Endothelial cell of umbilical vein (primary cell): ENCODE results near the gene HSD17B4.

Source experiments
- EZH2 ChIP-seq: IDR thresholded peaks from 2 replicates; pipeline ENCODE4 v1.6.1; 2012; ENCODE audit warnings: borderline replicate concordance, low read depth, mild to moderate bottlenecking, moderate library complexity, low read length, inconsistent platforms; ENCODE audit not compliant: severe bottlenecking
- FOS ChIP-seq: IDR thresholded peaks from 2 replicates; pipeline ENCODE4 v1.6.1; 2011; ENCODE audit warnings: mild to moderate bottlenecking, low read length, moderate library complexity, borderline replicate concordance; ENCODE audit not compliant: insufficient read depth
- GATA2 ChIP-seq: IDR thresholded peaks from 2 replicates; pipeline ENCODE4 v1.7.0; 2011; ENCODE audit warnings: low read depth, mild to moderate bottlenecking, moderate library complexity, mixed read lengths, low read length; ENCODE audit not compliant: insufficient read length, insufficient read depth
- JUN ChIP-seq: IDR thresholded peaks from 2 replicates; pipeline ENCODE4 v1.6.1; 2011; ENCODE audit warnings: borderline replicate concordance, low read depth; ENCODE audit not compliant: insufficient read length, insufficient read depth
- MYC ChIP-seq: IDR thresholded peaks from one replicate; pipeline ENCODE4 v1.6.1; 2011; ENCODE audit warnings: mild to moderate bottlenecking, low read depth, low read length
- POLR2A ChIP-seq: IDR thresholded peaks from 2 replicates; pipeline ENCODE4 v1.6.1; 2012; ENCODE audit warnings: low read depth, mild to moderate bottlenecking, control low read depth, low read length
- POLR2AphosphoS5 ChIP-seq: IDR thresholded peaks from 2 replicates; pipeline ENCODE4 v1.6.1; 2012; ENCODE audit warnings: low read depth, mild to moderate bottlenecking, control low read depth, low read length, moderate library complexity; ENCODE audit not compliant: insufficient read depth
- TF ChIP-seq, protein P1 (sequence below), 2 donors: IDR thresholded peaks; 1 replicate in 1 of 2; 2 replicates in 1 of 2; pipeline ENCODE4 v1.5.1; 2011; ENCODE audit warnings: low read length in 2 of 2, mild to moderate bottlenecking in 2 of 2, moderate library complexity in 2 of 2, control low read depth in 1 of 2, inconsistent platforms in 1 of 2, low read depth in 1 of 2; ENCODE audit not compliant: insufficient read depth in 1 of 2; ENCODE audit errors: extremely low read depth in 1 of 2
- TF ChIP-seq, protein P2 (sequence below): IDR thresholded peaks from 2 replicates; pipeline ENCODE4 v1.6.1; 2011; ENCODE audit not compliant: insufficient read depth, insufficient read length

DNA sequence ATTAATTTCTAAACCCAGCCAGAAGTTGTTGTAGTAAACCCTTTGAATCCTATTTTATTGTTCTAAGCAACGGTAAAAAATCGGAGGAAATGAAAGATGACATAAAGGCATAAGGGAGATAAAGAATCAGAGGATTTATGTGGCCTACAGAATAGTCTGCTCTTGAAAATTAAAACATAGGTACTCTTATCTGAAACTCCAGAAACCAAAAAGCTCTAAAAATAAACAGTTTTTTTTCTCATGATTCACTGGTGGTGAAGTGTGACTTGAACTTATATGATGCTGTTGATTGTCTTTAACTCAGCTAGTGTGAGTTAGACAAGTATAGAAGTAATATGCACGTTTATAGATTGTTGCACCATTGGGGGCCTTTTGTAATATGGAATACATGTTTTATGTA lies 80.3 kb downstream of the HSD17B4 start:
- TF ChIP-seq, protein P1, sequence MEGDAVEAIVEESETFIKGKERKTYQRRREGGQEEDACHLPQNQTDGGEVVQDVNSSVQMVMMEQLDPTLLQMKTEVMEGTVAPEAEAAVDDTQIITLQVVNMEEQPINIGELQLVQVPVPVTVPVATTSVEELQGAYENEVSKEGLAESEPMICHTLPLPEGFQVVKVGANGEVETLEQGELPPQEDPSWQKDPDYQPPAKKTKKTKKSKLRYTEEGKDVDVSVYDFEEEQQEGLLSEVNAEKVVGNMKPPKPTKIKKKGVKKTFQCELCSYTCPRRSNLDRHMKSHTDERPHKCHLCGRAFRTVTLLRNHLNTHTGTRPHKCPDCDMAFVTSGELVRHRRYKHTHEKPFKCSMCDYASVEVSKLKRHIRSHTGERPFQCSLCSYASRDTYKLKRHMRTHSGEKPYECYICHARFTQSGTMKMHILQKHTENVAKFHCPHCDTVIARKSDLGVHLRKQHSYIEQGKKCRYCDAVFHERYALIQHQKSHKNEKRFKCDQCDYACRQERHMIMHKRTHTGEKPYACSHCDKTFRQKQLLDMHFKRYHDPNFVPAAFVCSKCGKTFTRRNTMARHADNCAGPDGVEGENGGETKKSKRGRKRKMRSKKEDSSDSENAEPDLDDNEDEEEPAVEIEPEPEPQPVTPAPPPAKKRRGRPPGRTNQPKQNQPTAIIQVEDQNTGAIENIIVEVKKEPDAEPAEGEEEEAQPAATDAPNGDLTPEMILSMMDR (IDR thresholded peaks at IDR 0.05; ENCODE audit: extremely low read depth in 1 of 2, insufficient read depth in 1 of 2, low read depth in 1 of 2, low read length in 2 of 2) = no peak
- TF ChIP-seq EZH2 (no peak), POLR2A (no peak), JUN (no peak), POLR2AphosphoS5 (no peak), FOS (no peak), MYC (no peak), GATA2 (no peak)
- TF ChIP-seq, protein P2, sequence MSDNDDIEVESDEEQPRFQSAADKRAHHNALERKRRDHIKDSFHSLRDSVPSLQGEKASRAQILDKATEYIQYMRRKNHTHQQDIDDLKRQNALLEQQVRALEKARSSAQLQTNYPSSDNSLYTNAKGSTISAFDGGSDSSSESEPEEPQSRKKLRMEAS = no peak
